ENCODE measurements around the gene SERPINA4. TPM values are rescaled to one million over a fixed set of nuclear protein-coding genes. Genes with fewer than 3 reads are reported as not detected.

SERPINA4 gene
- total and polyA plus RNA-seq, 2 donors (not counting 3 experiments of a cell fraction or from before 2014, with no cell fraction given), result not detected

- CTCF ChIA-PET, result interaction anchor here (0.6 to 0.9 kb wide), 2 partner anchors 9 to 62 kb away, joined by 3 to 6 read pairs; no protein-coding TSS in a partner anchor
- BruUV-seq (replicated peaks), result no TSS peak
- intact Hi-C loops (cut with micrococcal nuclease), result no loop called here
Measured at GRCh38 chr14:94611179-94611578, 49.9 kb downstream of the SERPINA4 start.

More at GRCh38 chr14:94611179-94611578, 49.9 kb downstream of the SERPINA4 start:
- TF ChIP-seq GATA2 (IDR thresholded peaks at IDR 0.05; ENCODE audit: insufficient read depth, insufficient read length, low read depth, low read length) (no peak), MYC (IDR thresholded peaks at IDR 0.05; ENCODE audit: low read depth, low read length) (no peak), POLR2AphosphoS5 (IDR thresholded peaks at IDR 0.05; ENCODE audit: insufficient read depth, low read depth, low read length) (no peak), JUN (IDR thresholded peaks at IDR 0.05; ENCODE audit: borderline replicate concordance, insufficient read depth, insufficient read length, low read depth) (no peak), MAX (IDR thresholded peaks at IDR 0.05; ENCODE audit: insufficient read depth, insufficient read length) (no peak), EZH2 (IDR thresholded peaks at IDR 0.05; ENCODE audit: borderline replicate concordance, low read depth, low read length, severe bottlenecking) (no peak), POLR2A (IDR thresholded peaks at IDR 0.05; ENCODE audit: low read depth, low read length) (no peak), FOS (IDR thresholded peaks at IDR 0.05; ENCODE audit: borderline replicate concordance, insufficient read depth, low read length) (no peak), CTCF (IDR thresholded peaks at IDR 0.05; ENCODE audit: extremely low read depth in 1 of 2, insufficient read depth in 1 of 2, low read depth in 1 of 2, low read length in 2 of 2) (no peak)
- dilution Hi-C loops (cut with MboI; ENCODE audit: extremely low pct_ligation_motif_present, low sequenced_read_pairs), result no loop called here
- POLR2A ChIA-PET, result no interaction called here
- H3K4me1 ChIP-seq (ENCODE audit: control insufficient read depth, extremely low read depth, insufficient read depth, low read length), result no peaks in the 10 kb centered on the region
- no peaks in the 10 kb centered on the region for H3K36me3 ChIP-seq (ENCODE audit: control insufficient read depth in 2 of 2, extremely low read depth in 1 of 2, insufficient read depth in 2 of 2, low read length in 2 of 2)
- H3K9ac ChIP-seq (replicated peaks; ENCODE audit: extremely low read depth, insufficient read depth, low read length), result no peak overlapping the region
- H4K20me1 ChIP-seq (replicated peaks; ENCODE audit: control insufficient read depth, extremely low read depth, insufficient read depth, low read length), result no peaks in the 10 kb centered on the region
- H3K4me3 ChIP-seq (replicated peaks in 1 of 3; ENCODE audit: insufficient read depth in 1 of 3, low read depth in 1 of 3, low read length in 3 of 3), result no peak overlapping the region
- DNase-seq (ENCODE audit: low read depth, low spot score) (no peak), FAIRE-seq (no peak)
- no peaks in the 10 kb centered on the region for H3K9me3 ChIP-seq (replicated peaks; ENCODE audit: control insufficient read depth, insufficient read depth, low read length)
- no peak overlapping the region for H3K4me2 ChIP-seq (ENCODE audit: insufficient read depth, low read length)
- H2AFZ ChIP-seq (ENCODE audit: low read depth, low read length), result no peak overlapping the region
- H3K27me3 ChIP-seq (ENCODE audit: control insufficient read depth in 2 of 2, insufficient read depth in 2 of 2, low read length in 2 of 2), result no peaks in the 10 kb centered on the region
- H3K27ac ChIP-seq (ENCODE audit: insufficient read depth, low read depth, low read length), result no peak overlapping the region
- H3K79me2 ChIP-seq (ENCODE audit: control insufficient read depth, insufficient read depth, low read length), result no peaks in the 10 kb centered on the region
- H3K9me1 ChIP-seq (replicated peaks; ENCODE audit: control insufficient read depth, extremely low read depth, insufficient read depth, low read length), result no peaks in the 10 kb centered on the region

Measured in endothelial cell of umbilical vein (primary cell).